GM12878 (cell line): ENCODE measurements around the gene PFKP. TPM values are rescaled to one million over a fixed set of nuclear protein-coding genes. Genes with fewer than 3 reads are reported as not detected.

Experiments
- MEF2A ChIP-seq: IDR thresholded peaks from 2 replicates; pipeline ENCODE4 v1.6.1; 2011; ENCODE audit warnings: low read depth, mild to moderate bottlenecking, low read length, moderate library complexity; ENCODE audit not compliant: insufficient read depth
- NR2C2 ChIP-seq: IDR thresholded peaks from 2 replicates; pipeline ENCODE4 v1.6.1; 2011; ENCODE audit warnings: borderline replicate concordance, low read depth; ENCODE audit not compliant: control insufficient read depth, insufficient read length
- RAD21 ChIP-seq: IDR thresholded peaks from 2 replicates; pipeline ENCODE4 v1.6.1; 2011; ENCODE audit warnings: mild to moderate bottlenecking, low read depth, low read length, moderate library complexity; ENCODE audit not compliant: insufficient read depth
- polyA plus RNA-seq, 11 experiments: library from polyadenylated mRNA; depleted of rRNA in 4 of 11; unstranded in 6 of 11; stranded (reverse) in 5 of 11; fragments of >200 nt; fragmentation: Nextera tagmentation in 4 of 11; fragmentation: Illumina TruSeq in 1 of 11; extraction: Ambion mirVana in 4 of 11; extraction: Trizol in 1 of 11; gene quantifications; 1 replicate in 1 of 11; 2 replicates in 10 of 11; pipeline versions ENCODE4 v1.2.1 to v1.2.3, GENCODE V29; 2011 to 2016; ENCODE audit warnings: inconsistent platforms in 2 of 11, missing spikeins in 2 of 11, low read depth in 1 of 11
- total RNA-seq, 4 experiments: library from RNA; depleted of rRNA in 3 of 4; stranded (reverse); fragments of >200 nt in 3 of 4; fragmentation: Illumina TruSeq in 1 of 4; extraction: Trizol in 1 of 4; gene quantifications; 2 replicates each; pipeline versions ENCODE4 v1.2.1 to v1.2.3, GENCODE V29; 2013 to 2021
- TF ChIP-seq, protein P1 (sequence below): fragments of 450-650 bp; formaldehyde crosslinking; IDR thresholded peaks from 2 replicates; pipeline ENCODE4 v1.4.0; 2020; ENCODE audit warnings: mild to moderate bottlenecking, moderate library complexity
- TF ChIP-seq, protein P2 (sequence below): IDR thresholded peaks from 2 replicates; pipeline ENCODE4 v1.6.1; 2011; ENCODE audit warnings: low read depth, mild to moderate bottlenecking, low read length, moderate library complexity, borderline replicate concordance; ENCODE audit errors: extremely low read depth
- TF ChIP-seq, protein P3 (sequence below): IDR thresholded peaks from 2 replicates; pipeline ENCODE4 v1.6.1; 2011; ENCODE audit warnings: mild to moderate bottlenecking, low read depth, low read length, moderate library complexity; ENCODE audit not compliant: insufficient replicate concordance
- TF ChIP-seq, protein P4 (sequence below): fragments of 450-650 bp; IDR thresholded peaks from 2 replicates; pipeline ENCODE4 v1.6.1; 2016; ENCODE audit warnings: mild to moderate bottlenecking

Gene PFKP
- total and polyA plus RNA-seq, 10 of the 15 experiments (the other 5 are each of a cell fraction or from before 2014, with no cell fraction given): 27.0 to 145 (median 95.7) TPM

DNA sequence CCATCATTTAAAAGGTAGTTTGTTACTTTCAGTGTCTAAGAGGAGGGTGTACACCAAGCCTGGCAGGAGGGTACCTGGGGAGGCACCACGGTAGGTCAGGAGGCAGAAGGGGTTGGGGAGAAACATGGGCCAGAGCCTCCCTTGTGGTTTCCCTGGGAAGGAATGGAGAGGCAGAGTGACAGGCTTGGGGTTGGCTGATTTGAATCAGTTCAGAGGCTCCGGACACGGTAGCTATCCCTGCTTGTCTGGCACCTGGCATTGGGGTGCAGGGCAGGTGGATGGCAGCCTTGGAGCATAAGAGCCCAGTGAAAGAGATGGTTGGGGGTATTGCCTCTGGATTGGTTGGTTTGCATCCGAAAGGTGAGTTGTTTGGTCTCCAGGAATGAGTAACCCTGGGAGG is 30.2 kb upstream of the PFKP start (continued):
- TF ChIP-seq, protein P1, sequence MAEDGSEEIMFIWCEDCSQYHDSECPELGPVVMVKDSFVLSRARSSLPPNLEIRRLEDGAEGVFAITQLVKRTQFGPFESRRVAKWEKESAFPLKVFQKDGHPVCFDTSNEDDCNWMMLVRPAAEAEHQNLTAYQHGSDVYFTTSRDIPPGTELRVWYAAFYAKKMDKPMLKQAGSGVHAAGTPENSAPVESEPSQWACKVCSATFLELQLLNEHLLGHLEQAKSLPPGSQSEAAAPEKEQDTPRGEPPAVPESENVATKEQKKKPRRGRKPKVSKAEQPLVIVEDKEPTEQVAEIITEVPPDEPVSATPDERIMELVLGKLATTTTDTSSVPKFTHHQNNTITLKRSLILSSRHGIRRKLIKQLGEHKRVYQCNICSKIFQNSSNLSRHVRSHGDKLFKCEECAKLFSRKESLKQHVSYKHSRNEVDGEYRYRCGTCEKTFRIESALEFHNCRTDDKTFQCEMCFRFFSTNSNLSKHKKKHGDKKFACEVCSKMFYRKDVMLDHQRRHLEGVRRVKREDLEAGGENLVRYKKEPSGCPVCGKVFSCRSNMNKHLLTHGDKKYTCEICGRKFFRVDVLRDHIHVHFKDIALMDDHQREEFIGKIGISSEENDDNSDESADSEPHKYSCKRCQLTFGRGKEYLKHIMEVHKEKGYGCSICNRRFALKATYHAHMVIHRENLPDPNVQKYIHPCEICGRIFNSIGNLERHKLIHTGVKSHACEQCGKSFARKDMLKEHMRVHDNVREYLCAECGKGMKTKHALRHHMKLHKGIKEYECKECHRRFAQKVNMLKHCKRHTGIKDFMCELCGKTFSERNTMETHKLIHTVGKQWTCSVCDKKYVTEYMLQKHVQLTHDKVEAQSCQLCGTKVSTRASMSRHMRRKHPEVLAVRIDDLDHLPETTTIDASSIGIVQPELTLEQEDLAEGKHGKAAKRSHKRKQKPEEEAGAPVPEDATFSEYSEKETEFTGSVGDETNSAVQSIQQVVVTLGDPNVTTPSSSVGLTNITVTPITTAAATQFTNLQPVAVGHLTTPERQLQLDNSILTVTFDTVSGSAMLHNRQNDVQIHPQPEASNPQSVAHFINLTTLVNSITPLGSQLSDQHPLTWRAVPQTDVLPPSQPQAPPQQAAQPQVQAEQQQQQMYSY (CRISPR knock-in tag): no peak
- TF ChIP-seq, protein P2, sequence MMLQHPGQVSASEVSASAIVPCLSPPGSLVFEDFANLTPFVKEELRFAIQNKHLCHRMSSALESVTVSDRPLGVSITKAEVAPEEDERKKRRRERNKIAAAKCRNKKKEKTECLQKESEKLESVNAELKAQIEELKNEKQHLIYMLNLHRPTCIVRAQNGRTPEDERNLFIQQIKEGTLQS: no peak
- TF ChIP-seq, protein P3, sequence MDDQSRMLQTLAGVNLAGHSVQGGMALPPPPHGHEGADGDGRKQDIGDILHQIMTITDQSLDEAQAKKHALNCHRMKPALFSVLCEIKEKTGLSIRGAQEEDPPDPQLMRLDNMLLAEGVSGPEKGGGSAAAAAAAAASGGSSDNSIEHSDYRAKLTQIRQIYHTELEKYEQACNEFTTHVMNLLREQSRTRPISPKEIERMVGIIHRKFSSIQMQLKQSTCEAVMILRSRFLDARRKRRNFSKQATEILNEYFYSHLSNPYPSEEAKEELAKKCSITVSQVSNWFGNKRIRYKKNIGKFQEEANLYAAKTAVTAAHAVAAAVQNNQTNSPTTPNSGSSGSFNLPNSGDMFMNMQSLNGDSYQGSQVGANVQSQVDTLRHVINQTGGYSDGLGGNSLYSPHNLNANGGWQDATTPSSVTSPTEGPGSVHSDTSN: no peak
- TF ChIP-seq MEF2A (no peak), NR2C2 (no peak), RAD21 (no peak)
- TF ChIP-seq, protein P4, sequence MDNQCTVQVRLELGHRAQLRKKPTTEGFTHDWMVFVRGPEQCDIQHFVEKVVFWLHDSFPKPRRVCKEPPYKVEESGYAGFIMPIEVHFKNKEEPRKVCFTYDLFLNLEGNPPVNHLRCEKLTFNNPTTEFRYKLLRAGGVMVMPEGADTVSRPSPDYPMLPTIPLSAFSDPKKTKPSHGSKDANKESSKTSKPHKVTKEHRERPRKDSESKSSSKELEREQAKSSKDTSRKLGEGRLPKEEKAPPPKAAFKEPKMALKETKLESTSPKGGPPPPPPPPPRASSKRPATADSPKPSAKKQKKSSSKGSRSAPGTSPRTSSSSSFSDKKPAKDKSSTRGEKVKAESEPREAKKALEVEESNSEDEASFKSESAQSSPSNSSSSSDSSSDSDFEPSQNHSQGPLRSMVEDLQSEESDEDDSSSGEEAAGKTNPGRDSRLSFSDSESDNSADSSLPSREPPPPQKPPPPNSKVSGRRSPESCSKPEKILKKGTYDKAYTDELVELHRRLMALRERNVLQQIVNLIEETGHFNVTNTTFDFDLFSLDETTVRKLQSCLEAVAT: no peak
